ENCODE data around the gene ABCC6.
"Not testable (repeated sequence)": the region's sequence is repeated elsewhere in the genome, so short reads cannot be mapped to it uniquely, and the experiment has no call there.

Gene ABCC6

DNA sequence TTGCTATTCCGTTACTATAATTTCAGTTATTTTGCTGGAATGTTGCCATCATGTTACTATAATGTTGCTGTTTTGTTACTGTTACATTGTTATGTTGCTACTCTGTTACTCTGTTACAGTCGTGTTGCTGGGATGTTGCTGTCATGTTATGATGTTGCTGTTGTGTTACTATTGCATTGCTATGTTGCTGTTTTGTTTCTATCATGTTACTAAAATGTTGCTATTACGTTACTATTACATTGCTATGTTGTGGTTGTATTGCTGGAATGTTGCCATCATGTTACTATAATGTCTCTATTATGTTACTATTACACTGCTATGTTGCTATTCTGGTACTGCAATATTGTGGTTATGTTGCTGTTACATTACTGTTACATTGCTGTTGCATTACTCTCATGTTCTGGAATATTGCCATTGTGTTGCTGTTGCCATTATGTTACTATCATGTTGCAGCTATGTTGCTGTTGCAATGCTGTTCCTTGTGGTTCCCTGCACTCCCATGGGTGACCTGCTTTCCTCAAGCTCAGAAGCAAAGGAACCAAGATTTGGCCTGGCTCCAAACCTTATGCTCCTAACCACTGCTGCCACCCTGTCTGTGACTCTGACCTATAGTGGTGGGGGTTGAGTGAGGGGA lies 64.4 kb downstream of the ABCC6 start:
- DNase-seq = no peak

DNA sequence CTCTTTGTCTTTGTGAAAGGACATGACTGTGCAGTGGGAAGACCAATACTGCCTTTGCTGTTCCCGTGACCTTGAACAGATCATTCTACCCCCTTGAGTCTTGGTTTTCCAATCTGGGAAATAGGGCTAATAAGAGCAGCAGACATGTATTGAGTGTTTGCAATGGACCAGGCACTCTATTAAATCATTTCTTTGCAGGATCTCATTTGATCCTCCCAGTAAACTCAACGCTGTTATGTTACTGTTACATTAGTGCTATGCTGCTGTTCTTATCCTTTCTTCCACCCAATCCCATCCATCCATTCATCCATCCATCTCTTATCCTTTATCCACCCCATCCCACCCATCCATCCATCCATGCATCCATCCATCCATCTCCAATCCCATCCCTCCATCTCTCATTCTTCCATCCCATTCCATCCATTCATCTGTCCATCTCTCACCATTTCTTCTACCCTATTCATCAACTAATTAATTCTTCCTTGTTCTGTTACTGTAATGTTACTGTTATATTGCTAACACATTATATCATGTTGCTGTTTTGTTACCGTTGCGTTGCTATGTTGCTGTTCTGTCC lies 65.1 kb downstream of the ABCC6 start:
- no peak for DNase-seq

DNA sequence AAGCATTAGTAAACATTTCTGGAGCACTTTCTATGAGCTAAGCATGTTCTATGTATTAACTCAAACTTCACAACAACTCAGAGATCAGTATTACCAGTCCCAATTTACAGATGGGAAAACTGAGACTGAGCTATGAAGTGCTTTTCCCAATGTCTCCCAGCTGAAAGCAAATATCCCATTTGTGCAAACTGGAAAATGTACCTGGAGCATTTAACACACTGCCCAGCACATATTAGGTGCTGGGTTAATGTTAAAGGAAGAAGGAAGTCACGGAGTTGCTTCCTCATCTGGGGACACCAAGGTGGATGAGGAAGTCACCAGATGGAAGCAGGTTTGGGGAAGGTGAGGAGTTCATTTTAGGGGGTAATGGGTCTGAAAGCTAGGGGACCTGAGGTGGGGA lies 66.1 kb downstream of the ABCC6 start:
- DNase-seq = no peak

DNA sequence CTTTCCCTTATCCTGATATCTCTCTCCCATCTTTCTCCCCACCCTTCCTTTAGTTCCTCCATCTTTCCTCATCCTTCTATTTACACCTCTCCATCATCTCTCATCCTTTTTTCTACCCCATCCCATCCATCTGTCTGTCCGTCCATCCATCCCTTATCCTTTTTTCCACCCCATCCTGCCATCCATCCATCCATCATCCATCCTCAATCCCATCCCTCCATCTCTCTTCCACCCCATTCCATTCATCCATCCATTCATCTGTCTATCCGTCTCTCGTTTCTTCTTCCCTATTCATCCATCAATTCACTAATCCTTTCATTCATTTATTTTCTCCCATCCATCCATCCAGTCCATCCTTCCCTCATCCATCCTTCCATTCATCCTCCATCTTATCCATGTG lies 68.1 kb downstream of the ABCC6 start:
- DNase-seq = no peak

DNA sequence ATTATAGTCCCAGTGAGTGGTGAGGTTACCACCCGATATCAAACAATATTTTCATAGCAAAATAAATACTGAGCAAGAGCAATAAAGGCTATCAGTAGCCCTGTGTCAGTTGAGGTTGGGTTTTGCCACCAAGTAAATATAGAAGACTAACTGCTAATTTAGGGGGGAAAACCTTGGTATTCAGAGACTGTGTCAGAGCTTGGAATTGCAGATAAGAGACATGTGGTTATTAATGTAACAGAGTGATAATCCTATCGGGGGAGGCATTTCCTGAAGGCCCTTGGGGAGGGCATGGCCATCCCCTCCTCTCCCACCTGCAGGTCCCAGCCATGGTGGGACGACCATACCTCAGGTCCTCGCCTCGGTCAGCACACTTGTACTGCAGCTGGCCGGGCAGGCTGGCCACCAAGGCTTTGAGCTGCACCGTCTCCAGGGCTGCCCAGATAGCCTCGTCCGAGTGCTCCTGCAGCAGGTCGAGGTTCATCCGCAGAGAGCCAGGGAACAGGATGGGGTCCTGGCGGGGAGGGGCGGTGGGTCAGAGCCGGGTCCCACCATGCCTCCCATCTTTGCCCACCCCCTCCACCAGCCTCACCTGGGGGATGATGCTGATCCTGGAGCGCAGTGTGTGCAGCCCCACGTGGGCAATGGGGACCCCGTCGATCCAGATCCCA lies 68.9 kb downstream of the ABCC6 start:
- no peak for DNase-seq

DNA sequence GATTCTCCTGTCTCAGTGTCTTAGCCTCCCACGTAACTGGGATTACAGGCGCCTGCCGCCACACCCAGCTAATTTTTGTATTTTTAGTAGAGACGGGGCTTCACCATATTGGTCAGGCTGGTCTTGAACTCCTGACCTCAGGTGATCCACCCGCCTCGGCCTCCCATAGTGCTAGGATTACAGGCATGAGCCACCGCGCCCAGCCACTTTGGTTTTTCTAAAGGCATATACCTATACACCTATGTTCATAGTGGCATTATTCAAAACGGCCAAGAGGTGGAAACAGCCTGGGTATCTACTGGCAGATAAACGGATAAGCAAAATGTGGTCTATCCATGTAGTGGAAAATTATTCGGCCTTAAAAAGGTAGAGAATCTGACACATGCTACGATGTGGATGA lies 70.3 kb downstream of the ABCC6 start:
- not testable (repeated sequence) for DNase-seq

DNA sequence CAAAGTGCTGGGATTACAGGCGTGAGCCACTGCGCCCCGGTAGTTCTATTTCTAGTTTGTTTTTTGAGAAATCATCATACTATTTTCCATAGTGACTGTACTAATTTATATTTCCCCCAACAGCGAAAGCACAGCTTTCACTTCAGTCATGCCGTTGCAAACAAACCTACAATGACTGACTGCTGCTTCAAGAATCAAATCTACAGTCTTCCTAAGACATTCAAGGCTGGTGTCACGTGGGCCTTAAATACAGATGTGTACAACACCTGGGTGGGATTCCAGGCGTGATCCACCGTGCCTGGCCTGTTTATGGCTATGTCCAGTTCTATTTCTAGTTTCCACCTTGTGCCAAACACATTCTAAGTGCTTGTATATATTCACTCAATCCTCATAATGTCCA lies 72.0 kb downstream of the ABCC6 start:
- no peak for DNase-seq

DNA sequence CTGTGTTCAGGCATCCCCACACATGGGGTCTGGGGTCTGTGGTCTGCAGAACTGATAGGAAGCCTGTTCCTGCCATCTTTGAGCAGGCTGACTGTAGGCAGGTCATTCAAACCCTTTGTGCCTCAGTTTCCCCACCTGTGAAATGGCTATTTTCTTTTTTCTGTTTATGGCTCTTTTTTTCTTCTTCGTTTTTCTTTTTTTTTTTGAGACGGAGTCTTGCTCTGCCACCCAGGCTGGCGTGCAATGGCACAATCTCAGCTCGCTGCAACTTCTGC lies 72.5 kb downstream of the ABCC6 start:
- DNase-seq = no peak

DNA sequence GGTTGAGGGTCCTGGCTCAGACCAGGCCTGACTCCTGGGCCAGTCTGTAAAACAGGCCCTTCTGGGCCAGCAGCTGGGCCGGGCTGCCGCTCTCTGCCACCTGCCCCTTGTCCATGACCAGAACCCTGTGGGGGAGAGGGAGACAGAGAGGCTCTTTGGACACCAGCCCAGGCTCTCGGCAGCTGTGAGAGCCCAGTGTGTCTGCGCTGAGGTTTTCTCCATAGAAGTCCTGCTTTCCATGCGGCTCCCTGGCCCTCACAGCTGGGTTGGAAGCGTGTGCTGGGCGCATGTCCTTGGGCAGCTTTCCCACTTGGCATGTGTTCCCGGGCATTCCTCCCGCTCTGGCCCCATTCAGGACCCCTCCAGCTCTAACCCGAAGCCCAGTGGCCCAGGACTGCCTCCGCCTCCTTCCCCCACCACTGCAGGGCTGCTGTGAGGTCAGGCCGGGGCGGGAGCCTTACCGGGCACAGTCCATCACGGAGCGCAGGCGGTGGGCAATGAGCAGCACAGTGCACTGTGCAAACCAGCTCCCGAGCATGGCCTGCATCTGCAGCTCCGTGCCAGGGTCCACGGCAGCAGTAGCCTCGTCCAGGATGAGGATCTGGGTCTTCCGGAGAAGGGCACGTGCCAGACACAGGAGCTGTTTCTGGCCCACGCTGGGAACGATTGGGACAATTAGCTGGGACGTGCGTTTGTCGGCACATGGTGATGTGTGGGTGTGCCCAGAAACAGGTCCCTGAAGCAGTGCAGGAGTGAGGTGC lies 73.0 kb downstream of the ABCC6 start:
- no peak for DNase-seq

DNA sequence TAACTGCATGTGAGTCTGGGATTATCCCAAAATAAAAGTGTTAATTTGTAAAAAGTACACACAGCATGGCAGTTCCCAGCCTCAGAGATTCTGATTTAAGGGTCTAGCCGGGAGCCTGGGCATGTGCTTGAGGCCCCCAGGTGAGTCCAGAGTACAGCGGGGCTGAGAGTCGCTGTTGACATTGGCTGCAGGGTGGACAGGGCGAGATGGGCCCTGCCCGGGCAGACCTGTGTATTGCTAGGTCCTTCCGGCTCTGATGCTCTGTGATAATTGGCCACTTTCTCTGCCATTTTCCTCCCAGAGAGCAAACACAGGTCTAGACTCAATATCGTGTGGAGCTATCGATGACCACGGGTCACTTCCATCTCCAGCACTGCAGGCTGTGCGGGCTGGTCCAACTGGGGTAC lies 73.6 kb downstream of the ABCC6 start:
- no peak for DNase-seq

DNA sequence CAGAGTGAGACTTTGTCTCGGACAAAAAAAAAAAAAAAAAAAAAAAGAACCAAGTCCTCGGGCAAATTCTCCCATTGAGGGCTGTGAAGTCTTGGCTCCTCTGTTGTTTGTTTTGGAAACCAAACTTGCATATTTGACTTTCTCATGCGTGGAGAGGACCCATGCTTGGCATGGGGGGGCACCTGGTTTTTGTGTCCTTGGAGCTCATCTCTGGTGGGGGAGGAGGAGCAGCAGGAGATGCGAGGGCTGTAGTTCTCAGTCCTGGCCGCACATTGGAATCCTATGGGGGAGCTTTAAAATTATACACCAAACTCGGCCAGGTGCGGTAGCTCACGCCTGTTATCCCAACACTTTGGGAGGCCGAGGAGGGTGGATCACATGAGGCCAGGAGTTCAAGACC lies 74.5 kb downstream of the ABCC6 start:
- DNase-seq = no peak

DNA sequence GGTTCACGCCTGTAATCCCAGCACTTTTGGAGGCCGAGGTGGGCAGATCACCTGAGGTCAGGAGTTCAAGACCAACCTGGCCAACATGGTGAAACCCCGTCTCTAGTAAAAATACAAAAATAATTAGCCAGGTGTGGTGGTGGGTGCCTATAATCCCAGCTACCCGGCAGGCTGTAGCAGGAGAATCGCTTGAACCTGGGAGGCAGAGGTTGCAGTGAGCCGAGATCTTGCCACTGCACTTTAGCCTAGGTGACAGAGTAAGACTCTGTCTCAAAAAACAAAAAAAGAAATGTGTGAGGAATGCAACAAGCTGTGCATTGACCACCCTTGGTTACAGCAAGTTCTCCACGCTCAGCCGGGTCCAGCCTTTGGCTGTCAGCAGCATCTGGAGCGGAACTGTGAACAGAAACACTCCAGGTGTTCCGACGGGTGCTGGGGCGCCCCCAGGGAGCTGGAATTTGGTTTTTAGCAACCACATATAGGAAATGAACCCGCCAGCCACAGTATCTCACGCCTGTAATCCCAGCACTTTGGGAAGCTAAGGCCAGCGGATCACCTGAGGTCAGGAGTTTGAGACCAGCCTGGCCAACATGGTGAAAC lies 75.2 kb downstream of the ABCC6 start:
- DNase-seq = not testable (repeated sequence)

DNA sequence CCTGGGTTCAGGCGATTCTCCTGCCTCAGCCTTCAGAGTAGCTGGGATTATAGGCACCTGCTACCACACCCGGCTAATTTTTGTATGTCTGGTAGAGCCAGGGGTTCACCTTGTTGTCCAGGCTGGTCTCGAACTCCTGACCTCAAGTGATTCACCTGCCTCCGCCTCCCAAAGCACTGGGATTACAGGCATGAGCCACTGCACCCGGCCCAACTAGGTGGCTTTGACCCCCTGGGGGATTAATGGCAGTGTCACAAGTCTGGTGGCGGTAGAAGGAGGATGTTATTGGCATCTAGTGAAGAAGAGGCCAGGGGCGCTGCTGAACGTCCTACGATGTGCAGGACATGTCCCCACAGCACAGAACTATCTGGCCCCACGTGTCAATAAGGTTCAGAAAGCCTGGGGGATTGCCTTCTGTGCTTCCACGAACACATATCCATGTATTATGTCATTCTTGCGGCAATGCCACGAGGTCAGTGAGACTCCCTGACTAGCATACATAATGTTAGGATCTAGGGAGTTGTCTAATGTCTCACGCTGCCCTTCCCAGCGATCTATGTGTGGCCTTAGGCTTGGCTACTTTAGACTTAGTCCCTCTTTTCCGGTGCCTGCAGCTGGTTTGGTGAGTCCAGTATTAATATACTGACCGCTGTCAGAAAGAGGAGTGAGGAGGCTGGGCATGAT lies 75.8 kb downstream of the ABCC6 start:
- no peak for DNase-seq

DNA sequence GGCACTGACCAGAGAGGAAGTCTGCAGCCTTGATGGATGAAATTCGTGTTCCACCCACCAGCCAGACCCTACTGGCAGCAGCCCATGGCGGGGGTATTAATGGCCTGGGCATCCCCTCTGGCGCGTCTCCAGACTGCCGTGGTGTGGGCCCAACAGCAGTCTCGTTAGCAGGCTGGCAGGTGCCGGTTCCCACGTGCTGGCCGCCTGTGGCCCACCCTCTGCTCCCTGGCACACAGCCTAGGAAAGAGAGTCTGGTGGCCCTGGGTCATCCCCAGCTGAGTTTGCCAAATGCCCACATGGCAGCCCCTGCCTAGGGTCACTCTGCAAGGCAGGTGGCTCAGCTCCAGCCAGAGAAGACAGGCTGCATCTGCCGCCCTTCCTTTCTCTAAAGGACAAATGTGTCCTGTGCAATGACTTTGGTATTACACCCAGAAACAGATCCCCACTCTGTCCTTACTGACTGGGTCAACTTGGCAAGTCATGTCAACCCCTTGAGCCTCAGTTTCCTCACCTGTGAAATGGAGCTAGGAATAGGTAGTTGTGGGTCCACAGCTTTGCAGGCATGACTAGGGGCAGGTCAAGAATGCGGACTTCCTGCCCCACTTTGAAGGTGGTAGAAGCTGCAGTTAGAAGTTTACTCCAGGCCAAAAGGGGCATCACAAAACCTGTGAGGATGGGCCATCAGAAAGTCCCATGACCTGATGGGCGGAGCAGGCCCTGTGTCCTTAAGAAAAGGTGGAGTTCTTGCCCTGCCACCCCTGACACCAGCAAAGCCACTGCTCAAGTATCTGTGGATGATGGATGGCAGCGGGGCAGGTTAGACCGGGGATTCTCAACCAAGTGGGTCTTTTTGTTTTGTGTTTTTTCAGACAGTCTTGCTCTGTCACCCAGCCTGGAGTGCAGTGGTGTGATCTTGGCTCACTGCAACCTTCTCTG lies 76.6 kb downstream of the ABCC6 start:
- DNase-seq = no peak

DNA sequence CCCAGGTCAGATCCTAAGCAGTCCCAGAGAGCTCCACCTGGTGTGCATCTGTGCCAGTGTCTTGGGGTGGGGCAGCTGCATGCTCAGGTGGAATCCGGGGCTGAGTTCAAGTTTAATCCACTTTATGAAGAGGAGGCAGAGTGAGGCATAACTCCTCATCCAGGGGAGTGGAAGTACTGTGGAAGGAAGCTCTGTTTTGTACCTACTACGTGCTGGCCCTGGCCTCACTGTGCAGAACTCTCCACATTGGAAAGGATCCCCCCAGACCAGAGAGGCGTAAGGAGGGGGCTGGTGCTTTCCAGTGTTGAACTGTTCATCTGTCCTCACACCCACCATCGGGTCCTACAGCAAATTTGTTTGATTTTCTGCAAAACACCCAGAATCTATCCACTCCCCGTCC lies 78.0 kb downstream of the ABCC6 start:
- DNase-seq = no peak

DNA sequence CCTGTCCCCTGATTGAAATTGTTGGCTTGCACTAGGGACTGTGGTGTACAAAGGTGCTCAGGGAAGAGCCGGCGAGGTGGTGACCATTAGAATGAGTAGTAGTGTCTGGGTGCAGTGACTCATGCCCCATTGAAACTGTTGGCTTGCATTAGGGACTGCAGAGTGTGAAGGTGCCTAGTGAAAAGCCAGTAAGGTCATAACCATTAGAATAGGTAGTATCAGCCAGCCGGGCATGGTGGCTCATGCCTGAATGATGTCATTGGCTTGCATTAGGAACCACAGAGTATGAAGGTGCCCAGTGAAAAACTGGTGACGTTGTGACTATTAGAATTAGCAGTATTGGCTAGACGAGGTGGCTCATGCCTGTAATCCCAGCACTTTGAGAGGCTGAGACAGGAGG lies 78.9 kb downstream of the ABCC6 start:
- DNase-seq = no peak

DNA sequence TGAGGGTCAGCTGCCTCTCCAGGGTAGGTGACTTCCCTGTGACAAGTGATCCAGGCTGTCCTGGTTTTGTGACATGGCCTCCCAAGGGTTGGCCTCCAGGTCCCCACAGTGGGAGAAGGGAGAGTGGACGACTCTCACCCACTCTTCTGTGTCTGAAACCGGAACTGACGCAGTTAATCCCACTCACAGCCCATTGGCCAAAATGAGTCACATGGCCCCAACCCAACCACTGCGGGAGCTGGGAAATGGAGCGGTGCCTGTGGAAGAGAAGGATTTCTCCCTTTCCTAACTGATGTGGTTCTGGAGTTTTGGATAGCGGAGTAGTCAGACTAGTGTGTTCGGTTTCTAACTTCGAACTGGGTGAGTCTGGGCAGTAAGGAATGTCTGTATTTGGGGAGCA lies 79.4 kb downstream of the ABCC6 start:
- DNase-seq = no peak

DNA sequence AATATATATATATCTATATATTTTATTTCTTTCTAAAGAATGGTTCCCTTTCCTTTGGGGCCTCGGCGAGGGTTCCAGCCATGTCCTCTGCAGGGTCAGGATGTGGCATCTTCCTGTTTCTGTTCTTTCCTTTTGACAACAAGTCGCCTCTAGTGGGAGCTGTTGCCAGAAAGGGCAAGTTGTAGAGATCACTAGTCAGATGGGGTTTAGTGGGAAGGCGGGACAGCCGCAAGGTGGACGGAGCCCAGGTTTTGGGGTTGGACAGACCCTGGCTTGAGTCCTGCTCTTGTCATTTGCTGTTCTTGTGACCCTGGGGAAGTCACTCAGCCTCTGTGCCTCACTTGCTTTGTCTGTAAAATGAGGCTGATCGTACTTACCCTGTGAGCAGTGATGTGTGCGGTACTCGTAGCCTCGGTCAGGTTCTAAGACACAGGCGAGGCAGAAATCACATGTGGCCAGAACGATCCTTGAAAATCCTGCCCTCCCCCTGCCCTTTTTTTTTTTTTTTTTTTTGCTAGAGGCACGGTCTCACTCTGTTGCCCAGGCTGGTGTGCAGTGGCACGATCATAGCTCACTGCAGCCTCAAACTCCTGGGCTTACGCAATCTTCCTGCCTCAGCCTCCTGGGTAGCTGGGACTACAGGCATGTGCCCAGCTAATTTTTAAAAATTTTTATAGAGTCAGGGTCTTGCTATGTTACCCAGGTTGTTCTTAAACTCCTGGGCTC lies 80.1 kb downstream of the ABCC6 start:
- DNase-seq = no peak

DNA sequence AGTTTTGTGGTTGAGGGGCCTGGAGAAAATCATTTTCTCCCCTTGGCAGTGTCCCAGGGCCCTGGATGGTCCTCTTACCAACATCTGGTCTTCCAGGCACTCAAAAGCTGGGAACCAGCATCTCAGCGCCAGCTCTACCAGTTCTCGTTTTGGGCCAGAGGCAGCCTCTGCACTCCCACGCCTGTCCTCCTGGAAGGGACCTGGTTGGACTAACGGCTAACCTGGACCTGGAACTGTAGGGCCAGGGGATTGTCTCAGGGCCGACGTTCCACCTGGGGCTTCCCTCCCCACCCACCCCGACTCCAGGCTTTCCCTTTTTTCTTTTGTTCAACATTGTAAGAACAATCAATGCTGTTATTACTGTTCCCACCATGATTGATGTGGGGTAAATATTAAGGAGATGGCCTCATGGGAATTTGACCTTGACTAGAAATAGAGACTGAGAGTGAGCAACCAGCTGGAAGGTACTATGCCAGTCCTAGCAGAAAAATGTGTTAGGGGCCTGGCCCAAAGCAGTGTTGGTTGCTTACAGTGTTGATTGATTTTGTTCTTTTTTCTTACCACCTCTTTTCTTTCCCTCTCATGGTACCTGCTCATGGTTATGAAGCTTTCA lies 81.4 kb downstream of the ABCC6 start:
- DNase-seq = no peak

DNA sequence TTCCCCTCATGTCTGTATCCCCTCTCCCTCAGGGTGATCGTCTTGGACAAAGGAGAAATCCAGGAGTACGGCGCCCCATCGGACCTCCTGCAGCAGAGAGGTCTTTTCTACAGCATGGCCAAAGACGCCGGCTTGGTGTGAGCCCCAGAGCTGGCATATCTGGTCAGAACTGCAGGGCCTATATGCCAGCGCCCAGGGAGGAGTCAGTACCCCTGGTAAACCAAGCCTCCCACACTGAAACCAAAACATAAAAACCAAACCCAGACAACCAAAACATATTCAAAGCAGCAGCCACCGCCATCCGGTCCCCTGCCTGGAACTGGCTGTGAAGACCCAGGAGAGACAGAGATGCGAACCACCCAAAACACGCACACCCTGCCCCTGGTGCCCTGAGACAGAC lies 82.2 kb downstream of the ABCC6 start:
- no peak for DNase-seq

DNA sequence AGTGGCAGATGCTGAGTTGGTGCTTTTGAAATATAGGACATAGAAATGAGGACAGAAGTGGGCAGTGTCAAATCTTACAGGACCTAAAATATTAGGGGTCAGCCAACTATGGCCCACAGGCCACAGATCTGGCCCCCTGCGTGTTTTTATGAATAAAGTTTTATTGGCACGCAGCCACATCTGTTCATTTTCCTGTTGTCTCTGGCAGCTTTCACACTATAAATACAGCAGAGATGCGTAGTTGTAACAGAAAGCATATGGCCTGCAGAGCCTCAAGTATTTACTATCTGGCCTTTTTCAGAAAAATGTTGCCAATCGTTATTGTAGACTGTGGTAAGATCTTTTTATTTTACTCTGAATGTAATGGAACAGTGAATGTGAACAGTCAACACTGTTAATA lies 82.8 kb downstream of the ABCC6 start:
- no peak for DNase-seq
